Skin epidermis (tissue), 12 donors: ENCODE measurements around the gene GCC2.
A peak's percentile ranks its signal among the peaks of the same experiment; 100 is the strongest.
"Not testable (repeated sequence)": the region's sequence is repeated elsewhere in the genome, so short reads cannot be mapped to it uniquely, and the experiment has no call there.

Source experiments
- H3K27ac ChIP-seq, 21 experiments: fragments of 200-600 bp; sonication (generic) in 11 of 21; one replicate each; pipeline ENCODE4 v1.5.0; 2020; ENCODE audit warnings: mild to moderate bottlenecking in 3 of 21, inconsistent platforms in 2 of 21, moderate library complexity in 2 of 21
- H3K4me3 ChIP-seq, 7 experiments: fragments of 200-600 bp; sonication (generic) in 2 of 7; one replicate each; pipeline ENCODE4 v1.5.0; 2020; ENCODE audit warnings: inconsistent platforms in 2 of 7, mild to moderate bottlenecking in 2 of 7, moderate library complexity in 1 of 7

GCC2 gene

GRCh38 chr2:108441712-108442111 lies 7.3 kb upstream of the GCC2 start:
- Histone ChIP-seq H3K27ac (no peak overlapping the region), H3K4me3 (no peak overlapping the region)

DNA sequence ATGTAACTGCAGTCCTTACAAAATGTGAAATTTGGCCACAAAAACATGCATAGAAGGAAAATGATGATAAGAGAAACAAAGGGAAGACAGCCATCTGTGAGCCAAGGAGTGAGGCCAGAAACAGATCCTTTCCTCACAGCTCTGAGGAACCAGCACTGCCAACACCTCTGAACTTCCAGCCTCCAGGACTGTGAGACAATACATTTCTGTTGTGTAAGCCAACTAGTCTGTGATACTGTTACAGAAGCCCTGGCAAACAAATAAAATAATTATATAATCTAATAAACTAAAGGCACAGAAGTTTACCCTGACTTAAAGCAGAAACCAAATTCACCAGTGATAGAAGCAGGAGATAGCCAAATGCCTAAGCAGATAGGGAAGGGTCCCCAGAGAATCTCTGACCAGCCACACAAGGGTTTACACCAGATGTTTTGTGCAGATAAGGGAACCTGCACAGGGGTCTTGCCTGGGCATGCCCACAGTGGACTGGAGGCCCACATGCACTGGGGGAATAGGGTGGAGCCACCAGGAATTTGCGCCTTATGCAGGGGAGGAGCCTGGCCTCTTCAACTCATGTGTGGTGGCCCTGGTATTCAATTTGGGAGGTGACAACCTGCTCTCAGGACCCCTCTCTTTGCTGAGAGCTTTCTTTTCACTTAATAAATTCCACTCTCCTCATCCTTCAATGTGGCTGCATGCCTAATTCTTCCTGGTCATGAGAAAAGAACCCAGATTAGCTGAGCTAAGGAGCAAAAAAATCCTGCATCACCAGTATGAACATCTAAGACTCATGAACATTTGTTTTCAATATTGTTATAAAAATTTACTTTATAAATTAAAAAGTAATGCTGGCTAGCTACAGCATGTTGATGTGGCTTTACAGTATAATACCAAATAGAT lies 3.8 kb upstream of the GCC2 start:
- Histone ChIP-seq H3K27ac (peak overlapping the region in 2 of 21 experiments; percentile 36 to 40), H3K4me3 (no peak overlapping the region)

- Histone ChIP-seq H3K27ac (no peak overlapping the region), H3K4me3 (no peak overlapping the region)
Measured at GRCh38 chr2:108446703-108447102, 2.3 kb upstream of the GCC2 start.

DNA sequence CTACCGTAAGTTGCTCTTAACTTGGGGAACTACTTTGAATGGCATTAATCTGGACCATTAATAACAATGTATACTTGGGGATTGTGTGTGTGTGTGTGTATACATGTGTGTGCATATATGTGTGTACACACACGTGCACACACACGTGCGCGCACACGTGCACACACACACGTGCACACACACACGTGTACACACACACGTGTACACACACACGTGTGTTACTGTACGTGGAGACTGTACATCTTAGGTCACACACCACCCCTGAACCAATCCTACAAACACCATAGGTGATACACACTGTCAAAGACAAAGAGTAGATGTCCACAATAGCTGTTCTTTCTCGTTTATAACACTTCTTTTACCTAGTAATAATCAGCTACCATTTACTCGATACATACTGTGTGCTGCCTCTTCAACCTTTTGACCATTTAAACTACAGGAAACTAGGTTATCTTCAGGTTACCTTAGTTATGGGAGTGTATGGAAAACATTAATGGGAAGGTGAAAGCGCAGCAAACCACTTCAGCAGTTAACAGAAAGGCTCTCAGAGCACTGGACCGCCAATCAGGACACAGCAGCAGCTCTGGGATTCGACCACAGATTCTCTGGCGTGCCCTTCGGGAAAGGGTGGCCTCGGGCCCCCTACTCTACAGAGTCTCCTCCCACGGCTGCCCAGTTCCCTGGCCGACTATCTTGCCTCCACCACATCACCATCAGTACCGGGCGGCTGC lies 894 bp upstream of the GCC2 start:
- Histone ChIP-seq H3K27ac (peak overlapping the region; percentile 59 to 95 (median 90)), H3K4me3 (peak overlapping the region; percentile 53 to 92 (median 79))

- peak overlapping the region; percentile 59 to 95 (median 90) for H3K27ac ChIP-seq
Measured at GRCh38 chr2:108449410-108450130, 564 bp downstream of the GCC2 start.

DNA sequence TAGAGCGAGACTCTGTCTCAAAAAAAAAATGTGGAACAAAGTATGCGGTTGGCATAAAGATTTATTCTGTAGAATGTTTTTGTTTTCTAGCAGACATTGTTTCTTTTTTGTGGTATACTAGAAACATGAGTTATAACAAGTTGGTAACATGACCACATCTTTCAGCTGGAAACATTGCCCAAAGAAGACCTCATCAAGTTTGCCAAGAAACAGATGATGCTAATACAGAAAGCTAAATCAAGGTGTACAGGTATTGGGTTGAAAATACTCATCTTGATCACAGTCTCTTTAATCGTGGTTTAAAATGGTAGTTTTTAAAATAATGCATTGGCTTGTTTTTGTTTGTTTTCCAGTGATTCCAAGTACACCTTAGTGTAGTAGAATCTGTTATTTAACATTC lies 1.9 kb downstream of the GCC2 start:
- Histone ChIP-seq H3K27ac (no peak overlapping the region), H3K4me3 (no peak overlapping the region)

More at GRCh38 chr2:108449410-108450130, 564 bp downstream of the GCC2 start:
- H3K4me3 ChIP-seq, result peak overlapping the region; percentile 53 to 92 (median 79)

GRCh38 chr2:108451976-108452375 lies 3.0 kb downstream of the GCC2 start:
- Histone ChIP-seq H3K27ac (no peak overlapping the region), H3K4me3 (no peak overlapping the region)

DNA sequence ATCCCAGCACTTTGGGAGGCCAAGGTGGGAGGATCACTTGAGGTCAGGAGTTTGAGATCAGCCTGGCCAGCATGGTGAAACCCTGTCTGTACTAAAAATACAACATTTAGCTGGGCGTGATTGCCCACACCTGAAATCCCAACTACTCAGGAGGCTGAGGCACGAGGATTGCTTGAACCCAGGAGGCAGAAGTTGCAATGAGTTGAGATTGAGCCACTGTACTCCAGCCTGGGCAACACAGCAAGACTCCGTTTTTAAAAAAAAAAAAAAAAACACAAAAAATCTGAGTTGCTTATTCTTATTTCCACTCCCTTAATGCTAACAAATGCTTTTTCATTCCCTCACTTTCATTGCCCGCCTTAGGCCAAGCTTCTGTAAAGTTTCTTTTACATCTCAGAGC lies 4.5 kb downstream of the GCC2 start:
- H3K4me3 ChIP-seq, H3K27ac ChIP-seq: not testable (repeated sequence)

- H3K27ac ChIP-seq, result no peak overlapping the region
- no peak overlapping the region for H3K4me3 ChIP-seq
Measured at GRCh38 chr2:108454440-108454839, 5.4 kb downstream of the GCC2 start.

GRCh38 chr2:108455571-108455970 lies 6.6 kb downstream of the GCC2 start:
- H3K4me3 ChIP-seq, result no peak overlapping the region

DNA sequence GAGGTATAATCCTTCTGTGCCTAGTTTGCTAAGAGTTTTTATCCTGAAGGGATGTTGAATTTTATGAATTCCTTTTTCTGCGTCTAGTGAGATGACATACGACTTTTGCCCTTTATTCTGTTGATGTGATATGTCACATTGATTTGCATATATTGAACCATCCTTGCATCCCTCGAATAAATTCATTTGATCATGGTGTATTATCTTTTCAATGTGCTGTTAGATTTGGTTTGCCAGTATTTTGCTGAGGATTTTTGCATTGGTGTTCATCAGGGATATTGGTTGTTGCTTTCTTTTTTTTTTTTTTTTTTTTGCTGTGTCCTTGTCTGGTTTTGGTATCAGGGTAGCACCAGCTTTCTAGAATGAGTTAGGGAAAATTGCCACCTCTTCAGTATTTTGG lies 9.1 kb downstream of the GCC2 start:
- no peak overlapping the region for H3K4me3 ChIP-seq
- no peak overlapping the region for H3K27ac ChIP-seq

More at GRCh38 chr2:108455571-108455970, 6.6 kb downstream of the GCC2 start:
- H3K27ac ChIP-seq, result no peak overlapping the region

- no peak overlapping the region for H3K27ac ChIP-seq
- no peak overlapping the region for H3K4me3 ChIP-seq
Measured at GRCh38 chr2:108459441-108459840, 10.4 kb downstream of the GCC2 start.

DNA sequence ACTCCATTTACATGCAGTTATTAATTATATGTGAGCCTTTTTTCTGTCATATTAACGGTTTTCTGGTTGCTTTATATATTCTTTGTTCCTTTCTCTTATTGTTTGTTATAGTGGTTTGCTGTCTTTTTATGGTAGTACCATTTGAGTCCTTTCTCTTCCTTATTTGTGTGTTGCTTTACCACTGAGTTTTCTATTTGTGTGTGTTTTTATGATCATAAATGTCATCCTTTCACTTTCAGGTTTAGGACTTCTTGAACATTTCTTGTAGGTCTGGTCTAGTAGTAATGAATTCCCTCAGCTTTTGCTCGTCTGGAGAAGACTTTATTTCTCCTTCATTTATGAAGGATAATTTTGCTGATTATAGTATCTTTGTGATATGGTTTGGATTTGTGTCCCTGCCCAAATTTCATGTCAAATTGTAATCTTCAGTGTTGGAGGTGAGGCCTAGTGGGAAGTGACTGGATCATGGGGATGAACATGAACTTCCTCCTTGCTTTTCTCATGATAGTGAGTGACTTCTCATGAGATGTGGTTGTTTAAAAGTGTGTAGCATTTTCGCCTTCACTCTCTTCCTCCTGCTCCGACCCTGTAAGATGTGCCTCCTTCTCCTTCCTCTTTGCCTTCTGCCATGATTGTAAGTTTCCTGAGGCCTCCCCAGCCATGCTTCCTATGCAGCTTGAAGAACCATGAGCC lies 11.5 kb downstream of the GCC2 start:
- no peak overlapping the region for H3K4me3 ChIP-seq
- no peak overlapping the region for H3K27ac ChIP-seq

GRCh38 chr2:108477099-108477498 lies 28.1 kb downstream of the GCC2 start:
- Histone ChIP-seq H3K4me3 (no peak overlapping the region), H3K27ac (no peak overlapping the region)

GRCh38 chr2:108485253-108485652 lies 36.2 kb downstream of the GCC2 start:
- H3K27ac ChIP-seq, result no peak overlapping the region
- no peak overlapping the region for H3K4me3 ChIP-seq

DNA sequence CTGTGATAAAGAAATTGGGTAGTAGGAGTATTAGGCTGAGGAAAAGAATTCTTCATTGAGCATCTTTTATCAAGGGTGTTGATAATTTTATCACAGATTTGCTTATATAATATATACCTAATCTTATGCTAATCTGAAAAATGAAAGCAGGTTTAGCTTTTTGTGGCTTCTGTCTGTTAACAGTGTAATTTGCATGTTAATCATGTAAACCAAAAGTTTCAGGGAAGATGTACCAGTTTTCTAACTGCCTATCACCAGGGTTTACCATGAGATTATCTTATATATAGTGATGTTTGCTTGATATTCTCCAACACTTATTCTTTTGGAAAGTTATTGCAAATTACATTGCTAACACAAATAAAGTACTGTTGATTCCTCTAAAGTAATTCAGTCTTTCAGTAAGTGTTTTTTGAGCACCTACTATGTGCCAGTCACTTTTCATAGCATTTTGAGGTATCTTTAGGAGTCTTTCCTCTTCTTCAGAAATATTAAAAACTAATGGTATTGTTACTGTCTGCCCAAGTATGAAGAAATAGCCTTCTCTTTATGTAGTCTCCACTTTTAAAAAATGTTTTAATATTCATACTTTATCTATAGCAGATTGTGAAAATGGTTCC lies 41.6 kb downstream of the GCC2 start:
- Histone ChIP-seq H3K4me3 (no peak overlapping the region), H3K27ac (no peak overlapping the region)

- H3K4me3 ChIP-seq, result no peak overlapping the region
- peak overlapping the region in 3 of 21 experiments; percentile 20 to 41 (median 21) for H3K27ac ChIP-seq
Measured at GRCh38 chr2:108491848-108492247, 42.8 kb downstream of the GCC2 start.

DNA sequence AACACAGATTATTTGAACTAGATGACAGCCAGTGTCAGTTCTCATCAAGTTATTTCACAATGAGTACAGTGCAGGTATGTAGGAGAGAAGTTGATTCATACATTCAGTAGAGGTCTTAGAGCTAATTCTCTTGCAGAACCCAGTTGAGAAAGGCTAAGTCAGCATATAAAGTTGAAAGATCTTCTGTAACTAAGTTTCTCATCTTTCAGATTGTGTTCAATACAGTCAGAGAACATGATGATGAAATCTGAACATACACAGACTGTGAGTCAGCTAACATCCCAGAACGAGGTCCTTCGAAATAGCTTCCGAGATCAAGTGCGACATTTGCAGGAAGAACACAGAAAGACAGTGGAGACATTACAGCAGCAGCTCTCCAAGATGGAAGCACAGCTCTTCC lies 43.4 kb downstream of the GCC2 start:
- Histone ChIP-seq H3K4me3 (no peak overlapping the region), H3K27ac (peak overlapping the region in 5 of 21 experiments; percentile 9 to 50 (median 21))

- not testable (repeated sequence) for H3K27ac ChIP-seq, H3K4me3 ChIP-seq
Measured at GRCh38 chr2:108496167-108496566, 47.2 kb downstream of the GCC2 start.
